HG02870 (cell line): ENCODE measurements around the gene CDK5RAP2.
"Not testable (repeated sequence)": the region's sequence is repeated elsewhere in the genome, so short reads cannot be mapped to it uniquely, and the experiment has no call there.

ENCODE experiments used
- ATAC-seq: cut with Tn5 transposase; IDR thresholded peaks from one replicate; pipeline ENCODE4 v1.9.1; 2021; ENCODE audit warnings: mild to moderate bottlenecking, moderate library complexity; ENCODE audit not compliant: unreplicated experiment

The CDK5RAP2 gene

DNA sequence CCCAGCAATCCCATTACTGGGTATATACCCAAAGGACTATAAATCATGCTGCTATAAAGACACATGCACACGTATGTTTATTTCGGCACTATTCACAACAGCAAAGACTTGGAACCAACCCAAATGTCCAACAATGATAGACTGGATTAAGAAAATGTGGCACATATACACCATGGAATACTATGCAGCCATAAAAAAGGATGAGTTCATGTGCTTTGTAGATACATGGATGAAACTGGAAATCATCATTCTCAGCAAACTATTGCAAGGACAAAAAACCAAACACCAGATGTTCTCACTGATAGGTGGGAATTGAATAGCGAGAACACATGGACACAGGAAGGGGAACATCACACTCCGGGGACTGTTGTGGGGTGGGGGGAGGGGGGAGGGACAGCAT is 64.0 kb downstream of the CDK5RAP2 start:
- ATAC-seq = not testable (repeated sequence)

DNA sequence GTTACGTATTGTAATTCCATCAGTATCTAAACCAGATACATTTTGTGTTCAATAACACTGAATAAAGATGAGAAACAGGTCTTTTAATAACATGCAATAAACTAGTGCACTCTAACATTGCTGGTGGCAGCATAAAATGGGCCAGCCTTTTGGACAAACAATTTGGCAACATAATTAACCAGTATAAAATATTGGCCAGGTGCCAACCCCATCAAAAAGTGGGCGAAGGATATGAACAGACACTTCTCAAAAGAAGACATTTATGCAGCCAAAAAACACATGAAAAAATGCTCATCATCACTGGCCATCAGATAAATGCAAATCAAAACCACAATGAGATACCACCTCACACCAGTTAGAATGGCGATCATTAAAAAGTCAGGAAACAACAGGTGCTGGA is 64.5 kb downstream of the CDK5RAP2 start:
- ATAC-seq = not testable (repeated sequence)

DNA sequence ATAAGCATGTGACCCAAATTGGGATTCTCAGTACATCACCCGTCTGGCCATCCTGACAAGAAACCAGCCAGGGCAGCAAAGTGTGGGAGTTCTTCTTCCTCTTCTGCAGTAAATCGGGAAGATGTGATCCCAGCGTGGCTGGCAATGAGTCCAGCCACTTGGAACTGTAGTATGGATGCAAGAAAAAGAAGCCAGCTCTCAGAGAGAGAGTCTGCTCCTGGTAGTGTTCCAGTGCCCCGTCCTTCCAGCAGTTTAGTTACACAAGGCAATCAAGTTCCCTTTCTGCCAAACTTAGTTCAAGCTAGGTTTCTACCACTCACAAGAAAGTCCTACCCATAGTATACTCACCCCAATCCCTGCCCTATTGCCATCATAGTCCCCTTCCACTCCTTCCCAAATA is 65.6 kb downstream of the CDK5RAP2 start:
- ATAC-seq = no peak

DNA sequence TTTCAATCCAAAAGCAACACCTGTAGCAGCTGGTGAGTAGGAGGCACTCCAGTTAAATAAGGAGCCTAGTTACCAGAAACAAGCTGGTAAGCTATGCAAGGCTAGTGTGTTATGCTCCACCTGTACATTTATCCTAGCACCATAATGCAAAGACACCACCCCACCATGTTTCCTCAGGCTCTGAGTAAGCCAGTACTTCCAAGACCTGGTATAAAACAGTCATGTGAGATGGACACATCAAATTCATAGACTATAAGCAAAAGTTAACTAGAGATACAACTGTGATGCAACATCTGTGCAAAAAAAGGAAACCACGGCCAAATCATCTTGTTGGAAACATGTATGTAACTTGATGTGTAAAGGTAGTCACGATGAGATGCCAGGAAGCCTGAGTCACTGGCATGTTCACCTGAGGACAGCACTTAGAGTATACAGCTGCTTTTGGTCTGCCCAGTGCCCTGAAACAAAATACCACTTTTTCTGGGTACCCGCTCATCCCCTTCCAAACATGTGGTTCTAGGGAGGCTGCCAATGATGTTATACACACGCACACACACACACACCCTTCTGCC is 66.1 kb downstream of the CDK5RAP2 start:
- ATAC-seq = no peak

DNA sequence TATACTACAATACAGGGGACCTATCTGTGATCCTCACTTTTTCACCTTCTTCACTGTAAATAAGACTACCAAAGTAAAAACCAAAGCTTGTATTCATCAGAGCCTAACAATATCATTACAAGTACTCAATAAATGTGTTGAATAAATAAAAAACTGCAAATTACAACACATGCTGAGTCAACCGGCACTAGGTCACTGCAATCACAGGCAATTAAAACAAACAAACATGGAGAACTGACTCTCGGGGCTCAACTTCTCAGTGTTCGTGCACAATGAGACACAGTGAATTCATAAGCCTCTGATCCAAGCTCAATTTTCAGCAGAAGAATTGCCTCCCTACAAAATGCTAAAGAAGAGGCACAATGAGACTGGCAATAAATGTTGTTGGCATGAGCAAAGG is 69.2 kb downstream of the CDK5RAP2 start:
- ATAC-seq = no peak

DNA sequence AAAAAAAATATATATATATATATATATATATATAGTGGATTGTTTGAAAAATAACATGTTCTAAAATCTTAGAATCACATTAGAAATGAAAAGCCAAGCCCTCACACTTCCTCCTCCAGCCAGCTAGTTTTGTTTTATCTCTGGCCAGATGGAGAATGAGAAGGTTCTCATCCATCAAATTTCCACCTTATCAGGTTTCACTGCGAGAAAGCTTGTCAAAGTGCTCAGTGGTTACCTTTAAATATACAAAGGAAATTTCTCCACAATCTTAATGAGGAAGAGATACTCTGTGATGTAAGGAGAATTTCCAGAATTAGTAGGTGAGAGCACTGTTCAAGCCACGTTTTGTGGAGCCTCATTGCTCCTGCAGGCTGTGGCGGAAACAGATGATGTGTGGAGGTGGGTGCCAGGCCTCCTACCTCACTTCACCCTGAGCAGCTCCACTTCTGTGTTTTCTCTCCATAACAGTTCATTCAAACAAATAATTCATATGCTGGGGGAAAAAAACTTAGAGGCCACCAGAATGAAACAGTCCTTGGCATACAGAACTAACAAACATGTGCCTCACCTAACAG is 71.9 kb downstream of the CDK5RAP2 start:
- no peak for ATAC-seq

DNA sequence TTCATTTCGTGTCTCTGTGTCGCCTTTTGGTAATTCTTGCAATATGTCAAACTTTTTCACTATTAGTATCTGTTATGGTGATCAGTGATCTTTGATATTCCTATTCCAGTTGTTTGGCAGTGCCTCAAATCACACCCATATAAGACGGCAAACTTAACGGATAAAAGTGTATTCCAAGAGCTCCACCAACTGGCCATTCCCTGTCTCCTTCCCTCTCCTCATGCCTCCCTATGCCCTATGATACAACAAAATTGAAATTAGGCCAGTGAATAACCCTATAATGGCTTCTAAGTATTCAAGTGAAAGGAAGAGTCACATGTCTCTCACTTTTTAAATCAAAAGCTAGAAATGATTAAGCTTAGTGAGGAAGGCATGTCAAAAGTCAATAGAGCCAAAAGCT is 74.8 kb downstream of the CDK5RAP2 start:
- ATAC-seq = no peak

DNA sequence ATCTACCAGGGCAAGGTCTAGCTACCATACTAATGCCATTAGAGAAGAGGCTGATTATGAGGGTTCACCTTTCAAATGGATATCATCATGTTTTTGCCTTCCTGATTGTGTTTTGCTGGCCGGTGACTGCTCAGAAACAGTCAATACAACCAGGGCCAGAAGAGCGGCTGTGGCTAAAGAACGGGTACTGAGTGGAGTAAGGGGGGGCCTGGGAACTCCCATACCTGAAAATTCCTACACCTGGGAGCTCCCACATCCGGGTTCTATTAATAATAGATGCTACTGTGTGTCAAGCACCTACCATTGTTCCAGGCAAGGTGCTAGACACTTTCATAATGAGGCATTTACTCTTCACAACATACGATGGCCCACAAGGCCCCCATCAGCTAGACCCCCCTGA is 79.2 kb downstream of the CDK5RAP2 start:
- no peak for ATAC-seq

DNA sequence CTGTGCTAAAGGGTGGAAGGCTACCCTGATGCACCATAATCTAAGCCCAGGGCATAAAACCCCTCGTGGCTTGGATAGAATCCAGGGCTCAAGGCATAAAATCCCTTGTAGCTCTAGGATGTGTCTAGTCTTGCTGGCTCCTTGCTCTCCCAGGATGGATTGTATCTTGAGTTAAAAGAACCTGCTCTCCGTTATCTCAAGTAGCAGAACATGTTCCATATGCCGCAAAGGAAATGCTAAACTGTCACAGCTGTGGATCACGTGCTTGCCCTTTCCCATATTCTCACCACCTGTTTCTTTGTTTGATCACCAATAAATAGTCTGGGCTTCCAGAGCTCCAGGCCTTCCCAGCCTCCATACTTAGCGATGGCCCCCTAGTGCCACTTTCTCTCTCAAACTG is 82.1 kb downstream of the CDK5RAP2 start:
- not testable (repeated sequence) for ATAC-seq

DNA sequence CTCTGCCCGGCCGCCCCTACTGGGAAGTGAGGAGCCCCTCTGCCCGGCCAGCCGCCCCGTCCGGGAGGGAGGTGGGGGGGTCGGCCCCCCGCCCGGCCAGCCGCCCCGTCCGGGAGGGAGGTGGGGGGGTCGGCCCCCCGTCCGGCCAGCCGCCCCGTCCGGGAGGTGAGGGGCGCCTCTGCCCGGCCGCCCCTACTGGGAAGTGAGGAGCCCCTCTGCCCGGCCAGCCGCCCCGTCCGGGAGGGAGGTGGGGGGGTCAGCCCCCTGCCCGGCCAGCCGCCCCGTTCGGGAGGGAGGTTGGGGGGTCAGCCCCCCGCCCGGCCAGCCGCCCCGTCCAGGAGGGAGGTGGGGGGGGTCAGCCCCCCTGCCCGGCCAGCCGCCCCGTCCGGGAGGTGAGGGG is 83.5 kb downstream of the CDK5RAP2 start:
- not testable (repeated sequence) for ATAC-seq

DNA sequence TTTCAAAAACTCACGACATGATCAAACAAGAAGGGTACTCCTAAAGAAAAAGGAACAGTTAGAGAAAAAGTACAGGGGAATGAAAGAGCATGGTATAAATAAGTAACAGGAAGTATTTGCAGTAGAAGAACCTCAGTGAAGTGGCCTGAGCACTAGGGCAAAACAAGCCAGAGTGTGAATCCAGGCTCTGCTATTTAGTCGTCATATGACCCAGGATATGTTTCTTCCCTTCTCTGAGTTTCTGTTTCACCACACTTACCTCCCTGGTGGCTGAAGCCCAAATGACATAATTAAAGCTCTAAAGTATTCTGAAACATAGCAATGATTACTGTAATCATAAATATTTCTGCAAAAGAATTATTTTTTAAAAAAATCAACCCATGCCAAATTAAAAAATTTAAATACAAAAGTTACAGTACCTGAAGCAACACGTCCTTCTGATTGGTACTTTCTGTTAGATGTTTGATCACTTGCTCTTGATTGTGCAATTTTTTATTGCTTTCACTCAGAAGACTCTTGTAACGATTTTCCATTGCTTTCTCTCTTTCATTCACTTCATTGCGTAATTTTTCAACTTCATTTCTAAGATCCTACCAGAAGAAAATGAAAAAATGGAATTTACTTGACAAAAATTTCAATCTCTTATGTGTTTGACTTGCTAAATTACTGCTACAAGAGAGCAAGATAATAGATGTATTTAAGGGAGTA is 88.9 kb downstream of the CDK5RAP2 start:
- peak; percentile 90 for ATAC-seq

DNA sequence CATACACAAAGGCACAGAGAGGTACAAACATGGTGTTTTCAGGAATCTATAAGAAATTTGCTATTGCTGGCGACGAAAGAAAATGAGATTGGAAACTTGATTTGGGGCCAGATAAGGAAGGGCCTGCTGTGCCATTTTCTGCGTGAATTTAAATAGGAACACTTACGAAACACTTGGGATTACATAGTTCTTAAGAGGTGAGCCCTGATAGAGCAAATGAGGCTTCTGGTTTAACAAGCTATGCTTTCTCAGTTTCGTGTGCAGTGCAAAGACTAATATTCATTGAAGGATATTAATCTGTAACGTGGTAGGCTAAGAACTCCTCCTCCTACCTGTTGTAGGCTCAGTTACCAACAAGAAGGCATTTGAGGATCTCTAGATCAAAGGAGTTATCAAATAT is 93.1 kb downstream of the CDK5RAP2 start:
- no peak for ATAC-seq

DNA sequence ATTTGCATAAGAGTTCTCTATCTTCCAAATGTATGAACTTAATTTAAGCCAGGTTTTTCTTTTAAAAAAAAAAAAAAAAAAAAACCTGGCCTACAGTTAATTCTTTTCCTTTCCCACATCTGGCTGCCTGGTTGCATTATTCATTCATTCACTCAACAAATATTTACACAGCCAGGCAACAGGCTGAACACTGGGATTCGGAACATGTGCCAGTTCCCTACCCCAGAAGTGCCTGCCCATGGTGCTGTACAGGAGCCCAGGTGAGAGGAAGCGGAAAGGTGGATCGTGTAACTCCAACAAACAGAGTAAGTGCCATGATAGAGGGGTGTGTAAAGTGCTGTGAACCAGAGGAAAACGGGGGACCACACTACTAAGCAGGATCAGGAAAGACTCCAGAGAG is 93.6 kb downstream of the CDK5RAP2 start:
- no peak for ATAC-seq

DNA sequence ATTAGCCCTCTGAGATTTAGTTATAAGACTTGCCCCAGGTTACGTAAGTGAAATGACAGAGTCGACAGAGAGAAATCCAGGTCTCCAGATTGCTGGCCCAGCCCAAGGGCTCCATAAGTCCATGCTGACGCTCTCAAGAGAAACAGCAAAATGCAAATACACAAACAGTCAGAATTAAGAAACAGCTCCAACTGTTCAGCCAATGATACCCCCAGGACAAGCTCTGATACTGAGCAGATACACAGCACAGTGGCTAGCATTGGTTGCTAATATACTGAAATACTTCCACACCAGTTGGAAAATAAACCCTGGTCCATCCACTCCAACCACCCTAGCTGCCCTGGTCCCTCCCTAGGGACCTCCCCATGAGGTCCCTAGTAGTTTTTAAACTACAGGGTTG is 94.2 kb downstream of the CDK5RAP2 start:
- no peak for ATAC-seq

DNA sequence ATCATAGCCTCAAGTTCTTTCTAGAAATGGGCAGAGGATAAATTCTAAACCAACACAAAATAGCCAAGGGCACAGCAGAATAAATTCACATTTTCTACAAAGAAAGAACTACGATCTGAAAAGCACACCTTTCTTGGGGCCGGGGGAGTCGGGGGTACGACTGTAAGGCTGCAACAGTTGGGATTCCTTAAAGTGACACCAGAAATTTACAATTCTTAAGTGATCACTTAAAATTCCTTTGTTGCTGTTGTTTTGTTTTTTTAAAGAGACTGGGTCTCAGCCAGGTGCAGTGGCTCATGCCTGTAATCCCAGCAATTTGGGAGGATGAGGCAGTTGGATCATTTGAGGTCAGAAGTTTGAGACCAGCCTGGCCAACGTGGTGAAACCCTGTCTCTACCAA is 95.8 kb downstream of the CDK5RAP2 start:
- ATAC-seq = no peak

DNA sequence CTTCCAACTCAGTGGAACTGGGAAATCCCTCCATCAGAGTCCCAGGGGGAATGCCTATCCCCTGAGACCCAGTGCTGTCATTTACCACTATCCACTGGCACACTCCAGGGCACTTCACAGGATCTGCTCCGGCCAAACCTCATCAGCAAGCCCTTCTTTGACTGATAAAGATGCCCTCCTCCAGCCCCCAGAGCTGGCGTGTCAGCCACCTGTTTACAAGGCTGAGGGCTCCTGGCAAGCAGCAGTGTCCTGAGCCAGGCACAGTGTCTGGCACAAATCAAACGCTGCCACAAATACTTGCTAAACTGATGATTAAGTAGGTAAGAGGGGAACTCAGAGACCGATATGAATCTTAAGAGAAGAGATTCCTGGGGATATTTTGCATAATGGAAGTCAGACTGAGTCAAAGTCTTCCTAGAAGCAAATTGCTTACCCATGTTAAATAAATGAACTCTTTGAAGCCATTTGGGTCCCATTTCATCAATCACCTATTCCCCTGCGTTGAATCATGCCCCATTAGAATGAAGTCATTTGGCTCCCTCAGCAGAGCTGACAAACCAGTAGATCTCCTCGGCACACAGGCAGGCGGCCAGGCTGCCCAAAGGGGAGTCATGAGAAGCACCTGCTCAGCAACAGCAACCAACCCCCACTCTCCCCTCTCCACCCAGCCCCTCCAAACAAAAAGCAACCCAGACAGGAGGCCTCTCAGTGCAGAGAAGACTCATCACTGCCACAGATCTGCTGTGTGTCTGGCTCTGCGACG is 97.4 kb downstream of the CDK5RAP2 start:
- ATAC-seq = no peak

DNA sequence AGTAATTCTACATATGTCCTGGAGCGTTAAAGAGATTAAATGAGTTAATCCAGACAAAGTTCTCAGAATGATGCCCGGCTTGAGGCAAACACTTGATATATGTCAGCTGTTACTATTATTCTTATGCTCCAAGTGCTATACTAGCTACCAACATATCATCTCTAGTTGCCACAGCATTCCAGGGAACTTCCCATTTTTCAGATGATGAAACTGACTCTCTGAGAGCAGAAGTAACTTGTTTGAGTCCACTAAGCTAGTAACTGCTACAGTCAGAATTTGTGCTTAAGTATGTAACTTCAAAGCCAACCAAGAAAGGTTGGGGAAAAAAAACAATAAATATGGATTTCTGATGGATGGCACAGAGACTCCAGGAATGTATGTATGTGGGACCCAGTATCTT is 98.1 kb downstream of the CDK5RAP2 start:
- ATAC-seq = no peak

DNA sequence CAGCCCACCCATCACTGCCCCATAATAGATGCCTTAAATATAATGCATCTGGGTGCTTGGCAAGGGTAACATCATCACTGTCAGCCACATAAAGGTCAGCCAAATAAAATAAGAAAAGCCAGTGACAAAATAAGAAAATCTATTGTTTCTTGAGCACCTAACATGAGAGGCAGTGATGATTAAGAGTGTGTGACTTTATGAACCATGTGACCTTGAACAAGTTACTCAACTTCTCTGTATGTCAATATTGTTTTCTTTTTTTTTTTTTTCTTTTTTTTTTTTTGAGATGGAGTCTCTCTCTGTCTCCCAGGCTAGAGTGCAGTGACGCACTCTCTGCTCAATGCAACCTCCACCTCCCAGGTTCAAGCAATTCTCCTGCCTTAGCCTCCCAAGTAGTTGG is 98.7 kb downstream of the CDK5RAP2 start:
- no peak for ATAC-seq

DNA sequence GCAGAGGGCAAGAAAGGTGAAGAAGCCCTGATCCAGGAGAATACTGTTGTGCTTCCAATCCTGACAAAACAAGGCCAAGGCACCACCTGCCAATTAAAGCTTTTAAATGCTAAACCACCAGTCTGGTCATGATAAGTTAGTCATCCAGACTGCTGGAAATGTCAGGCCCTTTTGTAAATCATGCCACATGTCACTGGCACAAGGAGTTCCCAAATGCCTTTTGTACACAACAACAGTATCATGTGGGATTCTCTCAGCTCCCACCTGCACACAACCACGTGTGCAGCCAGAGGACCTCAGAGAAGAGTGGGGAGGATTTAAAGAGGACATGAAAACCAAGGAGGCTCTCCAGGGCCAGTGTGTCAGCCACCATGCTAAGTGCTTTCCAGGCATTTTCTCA is 99.3 kb downstream of the CDK5RAP2 start:
- ATAC-seq = no peak

DNA sequence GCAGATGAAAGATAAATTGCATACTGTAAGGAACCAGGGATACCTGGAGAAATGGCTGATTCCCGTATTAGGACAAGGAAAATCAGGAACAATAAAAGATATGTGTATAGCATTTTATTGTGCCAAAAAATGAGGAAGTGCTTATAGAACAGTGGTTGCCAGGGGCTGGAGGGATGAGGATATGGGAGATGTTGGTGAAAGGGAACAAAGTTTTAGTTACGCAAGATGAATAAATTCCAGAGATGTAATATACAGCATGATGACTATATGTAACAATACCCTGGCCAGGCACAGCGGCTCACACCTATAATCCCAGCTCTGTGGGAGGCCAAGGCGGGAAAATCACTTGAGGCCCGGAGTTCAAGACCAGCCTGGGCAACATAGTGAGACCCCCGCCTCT is 101.8 kb downstream of the CDK5RAP2 start:
- no peak for ATAC-seq

DNA sequence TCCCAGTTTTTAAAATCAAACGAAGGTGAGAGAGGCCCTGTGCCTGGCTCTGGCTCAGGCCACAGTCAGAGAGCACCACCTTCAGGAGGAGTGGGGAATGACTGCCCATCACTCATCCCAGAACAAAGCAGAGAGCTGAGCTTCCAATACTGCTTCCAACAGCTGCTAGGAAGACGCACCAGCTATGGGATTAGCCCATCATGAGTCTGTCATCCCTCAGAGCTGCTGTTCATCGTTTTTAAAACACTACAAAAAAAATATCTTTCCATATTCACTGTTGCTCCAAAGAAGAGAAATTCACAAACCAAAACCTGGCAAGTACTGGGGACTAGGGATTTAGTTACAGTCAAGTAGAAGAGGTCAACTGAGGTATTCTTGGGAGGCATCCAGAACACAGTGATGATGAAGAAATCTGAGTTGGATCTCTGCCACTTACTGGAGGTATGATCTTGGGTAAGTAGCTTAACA is 102.4 kb downstream of the CDK5RAP2 start:
- peak; percentile 79 for ATAC-seq

DNA sequence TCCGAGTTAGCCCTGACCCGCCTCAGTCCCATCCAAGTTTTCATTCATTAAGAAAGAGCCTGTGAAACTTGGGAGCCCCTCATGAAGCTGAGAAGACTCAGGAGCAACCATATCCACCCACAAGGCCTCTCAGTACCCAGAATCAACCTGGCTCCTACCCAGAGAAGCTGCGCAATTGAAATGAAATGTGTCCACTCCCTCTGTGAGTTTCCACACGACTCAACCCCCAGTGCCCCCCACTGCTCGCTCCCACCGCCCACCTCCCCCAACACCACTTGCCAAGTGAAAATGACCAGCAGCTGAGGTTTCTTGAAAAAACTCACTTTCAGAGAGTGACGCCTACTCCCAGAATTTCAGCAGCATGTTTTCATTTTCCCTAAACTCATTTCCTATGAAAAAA is 104.6 kb downstream of the CDK5RAP2 start:
- ATAC-seq = no peak
